Activated effector memory CD4-positive, alpha-beta T cell treated with anti-CD3 and anti-CD28 coated beads, Interleukin-2, amount 50 U/mL, for 16 hours (primary cell): ENCODE data around the gene GSTK1.
"Not testable (repeated sequence)": the region's sequence is repeated elsewhere in the genome, so short reads cannot be mapped to it uniquely, and the experiment has no call there.

Experiments
- DNase-seq: peaks from one replicate; pipeline ENCODE4 v3.0.0-alpha.2; 2020

GSTK1 gene

DNA sequence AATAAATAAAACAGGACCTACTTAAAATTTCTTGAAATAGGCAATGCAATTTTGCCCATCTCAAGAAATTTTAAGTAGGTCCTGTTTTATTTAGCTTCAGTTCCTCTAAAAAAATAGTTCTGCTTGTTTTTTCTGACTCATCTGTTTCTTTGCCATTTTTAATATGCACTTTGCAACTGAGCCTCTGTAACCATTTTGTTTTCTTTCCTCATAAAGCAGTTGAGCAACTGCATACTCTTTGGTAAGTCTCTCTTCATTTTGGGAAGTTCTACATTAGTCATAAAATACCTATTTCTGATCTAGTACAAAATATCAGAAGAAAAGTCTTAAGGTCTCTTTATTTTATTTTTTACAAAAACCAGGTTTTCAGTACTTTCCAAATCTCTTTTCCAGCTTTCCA, 23.4 kb upstream of the GSTK1 start:
- no peak for DNase-seq

DNA sequence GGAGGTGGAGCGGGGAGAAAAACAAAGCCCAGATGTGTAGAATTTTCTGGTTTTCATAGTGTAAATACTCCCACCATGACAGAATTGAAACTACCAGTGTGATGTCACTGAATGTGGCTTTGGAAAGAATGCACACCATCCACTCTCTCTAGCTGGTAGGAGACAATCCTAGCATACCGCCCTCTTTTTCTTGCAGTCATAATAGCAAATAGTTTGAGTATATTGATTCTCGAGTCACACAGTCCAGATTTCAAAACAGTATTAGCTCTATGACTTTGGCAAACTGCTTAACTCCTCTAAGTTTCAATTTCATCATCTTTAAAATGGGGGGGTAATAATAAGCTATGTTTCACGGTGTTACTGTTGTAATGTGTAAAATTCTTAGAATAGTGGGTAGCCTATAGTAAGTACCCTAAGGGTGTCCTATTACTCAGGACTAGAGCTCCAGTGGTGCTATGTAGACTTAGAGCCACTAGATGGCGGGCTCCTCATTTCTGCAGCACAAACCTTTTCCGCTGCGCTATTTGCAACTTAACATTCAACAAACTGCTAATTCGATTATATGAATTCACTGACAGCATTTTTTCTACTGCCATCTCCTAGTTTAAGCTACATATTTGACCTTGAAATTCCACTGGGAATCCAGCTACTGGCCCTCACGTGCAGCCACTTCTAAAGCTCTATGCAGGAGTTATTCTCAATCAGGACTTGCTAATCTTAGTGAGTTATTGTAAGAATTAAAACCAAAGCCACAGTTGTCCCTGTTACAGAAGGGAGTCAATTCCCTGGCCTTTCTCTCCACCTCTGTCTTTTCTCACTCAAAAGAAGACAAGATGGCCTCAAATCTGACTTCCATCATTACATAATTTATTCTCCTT, 22.7 kb upstream of the GSTK1 start:
- DNase-seq, result peak; percentile 87

- no peak for DNase-seq
Measured at GRCh38 chr7:143242306-143242705, 20.9 kb upstream of the GSTK1 start.

DNA sequence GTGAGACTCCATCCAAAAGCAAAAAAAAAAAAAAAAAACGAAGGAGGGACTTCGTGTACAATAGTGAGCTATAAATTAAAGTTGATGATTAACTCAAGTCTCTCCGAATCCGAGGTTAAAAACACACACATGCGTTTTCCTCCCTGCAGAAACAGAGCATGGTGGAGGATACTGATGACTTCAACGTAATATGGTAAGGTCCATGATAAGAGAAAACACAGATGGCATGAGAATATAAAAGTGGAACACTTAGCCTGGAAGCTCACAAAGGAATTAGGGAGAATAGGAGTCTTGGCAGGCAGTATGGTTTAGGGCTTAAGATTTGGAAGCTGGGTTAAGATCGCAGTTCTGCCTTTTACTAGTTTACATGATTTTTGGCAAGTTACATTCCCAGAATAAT, 20.1 kb upstream of the GSTK1 start:
- no peak for DNase-seq

DNA sequence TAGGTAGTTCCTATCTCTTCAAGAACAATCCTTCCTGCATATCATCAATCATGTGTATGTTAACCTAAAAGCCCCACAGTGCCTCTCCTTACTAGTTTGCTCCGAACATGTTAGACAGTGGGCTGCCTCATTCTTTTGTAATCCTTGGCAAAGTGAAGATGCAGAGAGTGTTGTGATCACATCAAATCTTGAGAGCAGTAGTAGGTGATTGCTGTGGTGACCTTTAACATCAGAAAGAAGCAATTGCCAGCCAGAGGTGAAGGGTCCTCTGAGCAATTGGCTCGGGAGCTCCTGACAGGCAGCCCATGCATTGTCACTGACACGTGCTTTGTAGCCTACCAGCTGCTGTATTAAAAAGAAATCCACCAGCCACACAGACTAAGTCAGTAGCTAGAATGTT, 19.6 kb upstream of the GSTK1 start:
- DNase-seq, result no peak

- DNase-seq, result no peak
Measured at GRCh38 chr7:143244321-143244720, 18.9 kb upstream of the GSTK1 start.

DNA sequence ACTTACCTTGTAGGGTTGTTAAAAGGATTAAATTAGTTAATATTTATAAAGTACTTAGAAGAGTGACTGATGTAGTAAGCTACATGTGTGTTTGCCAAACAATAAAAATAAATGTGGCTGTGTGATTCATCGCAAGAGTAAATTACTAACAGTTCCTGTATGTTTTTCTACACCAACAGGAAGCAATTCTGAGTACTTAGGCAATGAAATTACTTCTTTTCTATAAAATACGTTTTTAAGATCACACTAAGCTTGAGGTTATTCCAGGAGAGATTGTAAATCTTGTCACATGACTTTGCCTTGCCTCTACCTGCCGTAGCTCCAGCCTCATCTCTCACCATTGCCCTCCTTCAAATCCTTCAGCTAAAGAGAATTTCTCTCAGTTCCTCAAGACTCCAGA, 18.1 kb upstream of the GSTK1 start:
- no peak for DNase-seq

GRCh38 chr7:143247372-143247771, 15.9 kb upstream of the GSTK1 start:
- DNase-seq, result no peak

DNA sequence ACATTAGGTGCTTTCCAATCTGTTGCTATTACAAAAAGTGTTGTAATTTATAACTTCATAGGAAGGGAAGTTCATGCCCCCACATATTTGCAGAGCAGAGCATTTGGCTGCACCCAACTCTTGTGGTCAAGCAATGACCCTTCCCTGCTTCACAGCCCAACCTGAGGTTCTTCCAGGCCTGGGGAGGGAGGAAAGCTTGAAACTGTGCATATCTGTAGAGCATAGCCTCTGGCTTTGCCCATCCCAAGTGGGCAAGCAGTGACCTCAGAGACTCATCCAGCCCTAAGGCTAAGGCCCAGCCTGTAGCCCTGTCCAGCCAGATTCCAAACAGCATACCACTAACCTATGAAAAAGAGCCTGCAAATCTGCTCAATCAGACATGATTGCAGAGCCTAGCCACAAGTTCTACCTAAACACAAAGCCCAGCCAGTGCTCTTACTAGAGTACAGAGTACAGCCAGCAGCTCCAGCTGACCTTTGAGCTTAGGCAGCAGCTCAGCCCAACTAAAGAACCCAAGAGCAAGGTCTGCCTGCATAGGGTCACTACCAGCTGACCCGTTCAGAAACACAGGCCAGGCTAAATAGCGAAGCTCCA, 14.4 kb upstream of the GSTK1 start:
- DNase-seq, result no peak

GRCh38 chr7:143250199-143250598, 13.0 kb upstream of the GSTK1 start:
- DNase-seq, result no peak

- DNase-seq, result no peak
Measured at GRCh38 chr7:143250822-143251221, 12.4 kb upstream of the GSTK1 start.

DNA sequence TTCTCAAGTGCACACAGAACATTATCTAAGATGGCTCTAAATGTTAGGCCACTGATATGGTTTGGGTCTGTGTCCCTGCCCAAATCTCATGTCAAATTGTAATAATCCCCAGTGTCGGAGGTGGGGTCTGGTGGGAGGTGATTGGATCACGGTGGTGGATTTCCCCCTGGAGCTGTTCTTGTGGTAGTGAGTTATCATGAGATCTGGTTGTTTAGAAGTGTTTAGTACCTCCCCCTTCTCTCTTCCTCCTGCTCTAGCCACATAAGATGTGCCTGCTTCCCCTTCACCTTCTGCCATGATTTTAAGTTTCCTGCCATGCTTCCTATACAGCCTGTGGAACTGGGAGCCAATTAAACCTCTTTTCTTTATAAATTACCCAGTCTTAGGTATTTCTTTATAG, 11.2 kb upstream of the GSTK1 start:
- DNase-seq, result no peak

- no peak for DNase-seq
Measured at GRCh38 chr7:143255564-143255963, 7.7 kb upstream of the GSTK1 start.

DNA sequence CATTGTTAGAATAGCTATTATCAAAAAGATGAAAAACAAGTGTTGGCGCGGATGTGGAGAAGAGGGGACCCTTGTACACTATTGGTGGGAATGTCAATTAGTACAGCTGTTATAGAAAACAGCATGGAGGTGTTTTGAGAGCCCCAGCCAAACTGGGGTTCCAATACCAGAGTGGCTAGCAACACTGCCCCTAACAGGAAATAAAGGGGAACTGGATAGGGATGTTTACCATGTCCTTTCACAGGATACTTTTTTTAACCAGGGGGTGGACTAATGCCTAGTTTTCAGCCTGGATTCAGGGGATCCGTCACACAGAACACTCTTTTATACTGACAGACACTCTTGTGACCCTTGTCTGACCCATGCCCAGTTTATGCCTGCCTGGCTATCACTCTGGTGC, 6.9 kb upstream of the GSTK1 start:
- DNase-seq, result no peak

DNA sequence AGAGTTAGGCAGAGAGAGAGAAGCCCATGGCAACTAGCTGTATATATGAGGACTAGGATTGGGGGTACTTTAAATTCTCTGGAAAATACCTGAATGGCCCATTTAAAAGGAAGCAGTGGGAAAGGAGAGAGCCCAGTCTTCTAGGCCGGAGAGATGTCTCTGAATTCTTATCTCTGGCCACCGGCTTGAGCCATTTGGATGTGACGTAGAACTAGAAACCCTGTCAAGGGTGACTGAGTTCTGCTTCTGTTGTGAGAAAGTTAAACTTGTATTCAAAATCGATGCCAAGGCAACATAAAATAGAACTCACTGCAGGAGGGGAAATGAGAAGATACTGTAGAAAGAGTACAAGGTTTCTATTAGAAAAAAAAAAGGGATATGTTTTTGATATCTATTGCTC, 6.3 kb upstream of the GSTK1 start:
- DNase-seq, result no peak

GRCh38 chr7:143257501-143257900, 5.7 kb upstream of the GSTK1 start:
- no peak for DNase-seq

- DNase-seq, result no peak
Measured at GRCh38 chr7:143258831-143259230, 4.4 kb upstream of the GSTK1 start.

DNA sequence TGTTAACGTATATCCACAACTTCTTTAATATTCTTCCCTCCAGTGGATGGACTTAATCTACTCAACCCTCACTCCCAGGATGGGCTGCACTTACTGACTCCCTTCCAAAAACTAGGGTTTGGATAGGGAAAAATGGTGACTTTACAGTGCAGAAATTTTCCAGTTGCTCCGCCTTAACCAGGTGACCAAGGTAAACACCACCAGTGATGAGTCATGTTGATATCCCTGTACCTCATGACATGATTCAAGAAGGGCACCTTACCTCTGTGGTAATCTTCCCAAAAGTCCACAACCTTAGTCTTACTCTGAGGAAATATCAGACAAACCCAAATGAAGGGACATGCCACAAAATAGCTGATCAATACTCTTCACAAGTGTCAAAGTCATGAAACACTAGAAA, 3.5 kb upstream of the GSTK1 start:
- no peak for DNase-seq

DNA sequence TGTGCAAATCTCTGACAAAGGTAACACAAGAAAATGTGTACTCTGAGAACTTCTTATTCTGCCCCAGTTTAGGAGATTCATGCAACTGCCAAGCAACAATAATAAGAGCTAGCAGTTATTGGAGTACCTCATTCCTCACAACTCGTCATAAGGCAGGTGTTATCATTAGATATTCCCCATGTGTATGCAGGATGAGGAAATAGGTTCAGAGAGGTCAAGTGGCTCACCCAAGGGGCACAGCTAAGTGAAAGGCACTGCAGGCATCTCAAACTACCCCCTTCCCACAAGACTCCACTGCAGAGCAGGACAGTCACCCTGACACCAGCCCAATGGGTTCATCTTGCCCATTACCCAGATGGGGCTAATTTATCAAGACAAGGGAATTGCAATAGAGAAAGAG, 1.3 kb upstream of the GSTK1 start:
- no peak for DNase-seq

DNA sequence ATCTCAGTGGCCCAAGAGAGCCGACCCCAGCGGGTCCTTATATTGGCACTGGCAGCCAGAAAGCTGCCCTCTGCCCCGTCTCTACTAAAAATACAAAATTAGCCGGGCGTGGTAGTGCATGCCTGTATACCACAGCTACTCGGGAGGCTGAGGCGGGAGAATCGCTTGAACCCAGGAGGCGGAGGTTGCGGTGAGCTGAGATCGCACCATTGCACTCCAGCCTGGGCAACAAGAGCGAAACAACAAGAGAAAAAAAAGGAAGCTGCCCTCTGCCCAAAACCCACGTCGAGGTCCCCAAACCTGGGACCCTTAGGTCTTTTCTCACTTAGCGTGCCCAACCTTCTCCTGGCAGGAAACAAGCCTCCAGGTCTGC, 941 bp downstream of the GSTK1 start:
- not testable (repeated sequence) for DNase-seq

- DNase-seq, result no peak
Measured at GRCh38 chr7:143265017-143265693, 1.9 kb downstream of the GSTK1 start.

DNA sequence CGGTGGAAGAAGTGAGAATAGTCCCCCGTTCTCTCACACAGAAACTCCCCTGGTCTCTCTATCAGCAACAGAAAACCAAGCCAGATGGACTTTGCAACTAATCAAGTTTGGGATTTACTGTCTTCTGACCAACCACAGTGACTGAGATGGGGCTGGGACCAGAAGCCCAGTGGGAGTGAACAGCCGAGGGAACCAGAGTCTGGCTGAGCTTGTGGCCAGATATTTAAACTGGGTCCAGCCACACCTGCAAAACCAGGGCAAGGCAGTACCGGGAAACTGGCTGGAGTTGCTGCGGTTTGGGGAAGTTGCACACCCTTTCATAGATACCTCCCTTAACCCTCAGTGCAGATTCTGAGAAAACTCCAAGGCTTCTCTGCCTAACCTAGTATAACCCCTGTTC, 6.0 kb downstream of the GSTK1 start:
- DNase-seq, result no peak

DNA sequence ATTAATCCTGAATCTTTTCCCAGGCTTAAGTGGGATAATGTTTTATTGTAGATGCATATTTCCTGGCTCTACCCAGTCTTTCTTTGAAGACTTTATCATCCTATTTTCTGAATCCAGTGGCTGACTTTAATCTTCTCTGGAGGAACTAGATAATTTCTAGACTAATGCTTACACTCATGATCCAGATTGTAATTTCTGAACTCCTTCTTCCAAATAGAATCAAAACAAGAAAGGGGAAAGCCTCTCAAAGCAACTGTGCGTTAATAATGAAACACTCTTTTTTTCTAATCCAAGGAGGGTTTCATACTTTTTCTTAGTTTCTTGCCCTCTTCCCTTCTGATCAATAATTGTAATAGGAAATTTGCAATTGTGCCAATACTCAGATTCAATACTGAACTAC, 8.0 kb downstream of the GSTK1 start:
- DNase-seq, result no peak

- DNase-seq, result no peak
Measured at GRCh38 chr7:143272871-143273270, 9.6 kb downstream of the GSTK1 start.
